ENCODE data around the gene PRR13.

DNA sequence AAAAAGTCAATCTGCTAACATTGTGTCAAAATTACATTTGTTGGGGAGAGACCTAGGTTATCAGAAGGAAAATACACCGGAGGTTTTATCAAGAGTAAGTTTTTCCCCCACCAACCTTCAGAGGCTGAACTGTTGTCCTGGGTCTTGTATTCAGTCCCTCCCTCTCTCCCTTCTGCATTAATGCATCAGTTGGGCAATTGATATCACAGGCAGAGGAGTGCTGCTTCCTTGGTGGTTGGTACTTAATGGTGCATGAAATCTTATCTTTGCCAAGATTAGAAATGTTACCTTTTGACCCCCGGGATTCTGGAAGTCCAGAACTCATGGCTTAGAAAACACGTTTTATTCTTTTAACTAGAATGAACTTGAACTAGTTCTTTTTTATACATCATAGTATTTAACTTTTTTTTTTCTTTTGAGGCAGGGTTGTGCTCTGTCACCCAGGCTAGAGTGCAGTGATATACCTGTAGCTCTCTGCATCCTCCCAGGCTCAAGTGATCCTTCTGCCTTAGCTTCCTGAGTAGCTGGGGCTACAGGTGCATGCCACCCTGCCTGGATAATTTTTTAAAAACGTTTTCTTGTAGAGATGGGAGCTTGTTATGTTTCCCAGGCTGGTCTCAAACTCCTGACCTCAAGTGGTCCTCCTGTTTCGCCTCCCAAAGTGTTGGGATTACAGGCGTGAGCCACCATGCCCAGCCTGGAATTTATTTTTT is 15.3 kb downstream of the PRR13 start:
- TF ChIP-seq, protein P1, sequence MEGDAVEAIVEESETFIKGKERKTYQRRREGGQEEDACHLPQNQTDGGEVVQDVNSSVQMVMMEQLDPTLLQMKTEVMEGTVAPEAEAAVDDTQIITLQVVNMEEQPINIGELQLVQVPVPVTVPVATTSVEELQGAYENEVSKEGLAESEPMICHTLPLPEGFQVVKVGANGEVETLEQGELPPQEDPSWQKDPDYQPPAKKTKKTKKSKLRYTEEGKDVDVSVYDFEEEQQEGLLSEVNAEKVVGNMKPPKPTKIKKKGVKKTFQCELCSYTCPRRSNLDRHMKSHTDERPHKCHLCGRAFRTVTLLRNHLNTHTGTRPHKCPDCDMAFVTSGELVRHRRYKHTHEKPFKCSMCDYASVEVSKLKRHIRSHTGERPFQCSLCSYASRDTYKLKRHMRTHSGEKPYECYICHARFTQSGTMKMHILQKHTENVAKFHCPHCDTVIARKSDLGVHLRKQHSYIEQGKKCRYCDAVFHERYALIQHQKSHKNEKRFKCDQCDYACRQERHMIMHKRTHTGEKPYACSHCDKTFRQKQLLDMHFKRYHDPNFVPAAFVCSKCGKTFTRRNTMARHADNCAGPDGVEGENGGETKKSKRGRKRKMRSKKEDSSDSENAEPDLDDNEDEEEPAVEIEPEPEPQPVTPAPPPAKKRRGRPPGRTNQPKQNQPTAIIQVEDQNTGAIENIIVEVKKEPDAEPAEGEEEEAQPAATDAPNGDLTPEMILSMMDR (IDR thresholded peaks at IDR 0.05) = no peak
- TF ChIP-seq POLR2A (IDR thresholded peaks at IDR 0.05) = no peak

Data from testis (tissue), 2 donors.